Hypothalamus (tissue), 51 donors: ENCODE measurements around the gene HBB.
"Not testable (repeated sequence)": the region's sequence is repeated elsewhere in the genome, so short reads cannot be mapped to it uniquely, and the experiment has no call there.

Experiments used
- DNase-seq, 51 donors: peaks; one replicate each; lab custom pipeline; 2025; lab: John Stamatoyannopoulos, UW

HBB gene

DNA sequence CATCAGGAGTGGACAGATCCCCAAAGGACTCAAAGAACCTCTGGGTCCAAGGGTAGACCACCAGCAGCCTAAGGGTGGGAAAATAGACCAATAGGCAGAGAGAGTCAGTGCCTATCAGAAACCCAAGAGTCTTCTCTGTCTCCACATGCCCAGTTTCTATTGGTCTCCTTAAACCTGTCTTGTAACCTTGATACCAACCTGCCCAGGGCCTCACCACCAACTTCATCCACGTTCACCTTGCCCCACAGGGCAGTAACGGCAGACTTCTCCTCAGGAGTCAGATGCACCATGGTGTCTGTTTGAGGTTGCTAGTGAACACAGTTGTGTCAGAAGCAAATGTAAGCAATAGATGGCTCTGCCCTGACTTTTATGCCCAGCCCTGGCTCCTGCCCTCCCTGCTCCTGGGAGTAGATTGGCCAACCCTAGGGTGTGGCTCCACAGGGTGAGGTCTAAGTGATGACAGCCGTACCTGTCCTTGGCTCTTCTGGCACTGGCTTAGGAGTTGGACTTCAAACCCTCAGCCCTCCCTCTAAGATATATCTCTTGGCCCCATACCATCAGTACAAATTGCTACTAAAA is at the start of gene HBB:
HBB (minus strand) TSS at position 340 of the 579 bp plus-strand sequence; CDS start at position 290, 50 bp downstream.
- DNase-seq = no peak

GRCh38 chr11:5275369-5276110 is 48.7 kb upstream of the HBB start:
- DNase-seq = no peak

- DNase-seq = no peak
Observed at GRCh38 chr11:5274395-5274794, 47.5 kb upstream of the HBB start.

DNA sequence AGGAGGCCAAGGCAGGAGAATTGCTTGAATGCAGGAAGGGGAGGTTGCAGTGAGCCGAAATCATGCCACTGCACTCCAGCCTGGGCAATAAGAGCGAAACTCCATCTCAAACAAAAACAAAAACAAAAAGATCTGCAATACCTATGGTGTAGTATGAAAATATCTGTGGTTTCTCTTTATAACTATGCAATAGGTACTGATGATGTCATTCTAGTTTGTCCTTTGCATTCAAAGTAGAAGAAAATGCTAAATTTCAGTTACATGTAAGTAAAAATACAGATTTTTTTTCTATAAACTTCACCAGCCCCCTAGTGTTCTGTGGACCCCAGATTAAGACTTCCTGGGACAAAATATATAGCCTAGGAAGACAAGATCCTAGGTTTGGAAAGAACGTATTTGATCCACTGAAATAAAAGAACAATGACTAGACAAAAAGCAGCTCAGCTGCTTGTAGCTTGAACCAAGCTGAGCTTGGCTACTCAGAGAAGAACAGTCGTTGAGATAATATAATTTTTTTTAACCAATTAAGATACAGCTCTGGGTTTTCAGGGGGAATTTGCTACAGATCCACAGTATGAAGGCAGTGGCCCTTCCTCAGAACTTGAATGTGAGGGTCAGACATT is 45.6 kb upstream of the HBB start:
- DNase-seq = no peak

DNA sequence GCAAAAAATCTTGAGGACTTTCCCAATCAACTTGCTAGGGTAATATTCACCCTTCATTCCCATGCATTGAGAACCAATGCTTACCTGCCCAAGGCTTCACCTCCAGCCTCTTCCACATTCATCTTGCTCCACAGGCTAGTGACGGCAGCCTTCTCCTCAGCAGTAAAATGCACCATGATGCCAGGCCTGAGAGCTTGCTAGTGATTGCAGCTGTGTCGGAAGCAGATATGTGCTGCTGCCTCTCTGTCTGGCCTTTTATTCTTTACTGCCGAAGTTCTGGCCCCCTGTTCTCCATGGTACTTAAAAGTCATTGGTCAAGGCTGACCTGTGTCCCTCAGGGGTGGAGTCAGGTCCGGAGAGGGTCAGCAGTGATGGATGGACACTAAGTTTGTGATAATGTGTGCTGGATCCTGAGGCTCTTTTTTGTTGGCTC is 42.9 kb upstream of the HBB start, which contains the start of gene HBE1:
HBE1 (minus strand) TSS at position 231 of the 433 bp plus-strand sequence; CDS start at position 176, 55 bp downstream.
- DNase-seq = no peak

DNA sequence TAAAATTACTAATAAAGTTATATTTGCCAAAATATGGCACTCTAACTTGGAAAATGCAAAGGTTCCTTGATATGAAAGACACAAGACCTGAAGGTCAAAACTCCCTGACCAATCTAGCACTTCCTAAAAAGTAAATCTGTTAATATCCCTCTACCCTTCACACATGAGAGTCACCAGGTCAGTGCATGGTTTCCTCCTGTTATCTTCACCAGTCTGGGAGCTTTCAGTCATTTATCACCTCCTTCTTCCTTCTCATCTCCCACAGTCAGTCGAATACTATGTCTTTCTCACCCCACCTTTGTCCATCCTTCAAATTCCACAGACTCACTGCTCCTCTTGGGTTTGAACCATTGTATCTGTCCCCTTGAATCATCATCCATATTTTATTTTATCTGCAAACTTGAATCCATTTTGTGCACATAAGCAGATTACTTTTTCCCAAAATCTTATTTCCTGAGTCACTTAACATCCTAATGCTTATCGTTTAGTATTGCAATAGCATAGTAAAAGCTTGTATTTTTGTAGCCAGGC is 40.2 kb upstream of the HBB start:
- DNase-seq = no peak

DNA sequence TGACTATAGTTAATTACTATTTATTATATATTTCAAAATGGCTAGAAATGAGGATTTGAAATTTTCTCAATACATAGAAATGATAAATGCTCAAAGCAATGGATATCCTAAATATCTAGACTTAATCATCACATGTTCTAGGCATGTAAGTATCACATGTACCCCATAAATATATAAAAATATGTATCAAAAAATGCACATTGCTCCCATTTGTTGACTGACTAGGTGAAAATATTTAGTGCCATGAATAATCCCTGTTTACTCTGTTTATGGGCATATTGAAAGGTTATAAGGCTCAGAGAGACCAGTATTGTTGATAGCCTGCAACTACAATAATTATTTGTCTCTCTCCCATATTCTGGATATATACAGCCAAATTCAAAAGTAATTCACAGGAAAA is 39.7 kb upstream of the HBB start:
- DNase-seq = no peak

DNA sequence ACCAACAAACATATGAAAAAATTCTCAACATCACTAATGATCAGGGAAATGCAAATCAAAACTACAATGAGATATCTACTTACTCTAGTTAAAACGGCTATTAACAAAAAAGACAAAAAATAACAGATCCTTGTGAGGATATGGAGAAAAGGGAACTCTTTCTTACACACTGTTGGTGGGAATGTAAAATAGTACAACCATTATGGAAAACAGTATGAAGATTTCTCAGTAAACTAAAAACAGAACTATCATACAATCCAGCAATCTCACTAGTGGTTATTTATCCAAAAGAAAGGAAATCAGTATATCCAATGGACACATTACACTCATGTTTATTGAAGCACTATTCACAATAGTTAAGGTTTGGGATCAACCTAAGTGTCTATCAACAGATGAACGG is 39.0 kb upstream of the HBB start:
- DNase-seq = no peak

- no peak for DNase-seq
Observed at GRCh38 chr11:5258543-5259262, 31.8 kb upstream of the HBB start.

- DNase-seq = no peak
Observed at GRCh38 chr11:5257296-5257695, 30.4 kb upstream of the HBB start.

DNA sequence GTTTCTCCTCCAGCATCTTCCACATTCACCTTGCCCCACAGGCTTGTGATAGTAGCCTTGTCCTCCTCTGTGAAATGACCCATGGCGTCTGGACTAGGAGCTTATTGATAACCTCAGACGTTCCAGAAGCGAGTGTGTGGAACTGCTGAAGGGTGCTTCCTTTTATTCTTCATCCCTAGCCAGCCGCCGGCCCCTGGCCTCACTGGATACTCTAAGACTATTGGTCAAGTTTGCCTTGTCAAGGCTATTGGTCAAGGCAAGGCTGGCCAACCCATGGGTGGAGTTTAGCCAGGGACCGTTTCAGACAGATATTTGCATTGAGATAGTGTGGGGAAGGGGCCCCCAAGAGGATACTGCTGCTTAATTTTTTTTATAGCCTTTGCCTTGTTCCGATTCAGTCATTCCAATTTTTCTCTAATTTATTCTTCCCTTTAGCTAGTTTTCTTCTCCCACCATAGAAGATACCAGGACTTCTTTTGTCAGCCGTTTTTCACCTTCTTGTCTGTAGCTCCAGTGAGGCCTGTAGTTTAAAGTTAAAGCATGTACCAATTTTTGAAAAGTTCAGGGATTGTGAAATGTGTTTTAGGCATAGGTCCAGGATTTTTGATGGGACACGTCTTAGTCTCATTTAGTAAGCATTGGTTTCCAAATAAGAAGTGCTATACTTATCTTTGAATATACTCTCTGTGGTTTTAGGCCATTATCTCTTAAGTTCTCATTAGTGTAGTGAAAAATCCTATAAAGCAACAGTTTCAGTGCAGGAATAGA is 28.0 kb upstream of the HBB start, which contains the start of gene HBG2:
HBG2 (minus strand) TSS at position 136 of the 768 bp plus-strand sequence; CDS start at position 83, 53 bp downstream.
- DNase-seq = not testable (repeated sequence)

DNA sequence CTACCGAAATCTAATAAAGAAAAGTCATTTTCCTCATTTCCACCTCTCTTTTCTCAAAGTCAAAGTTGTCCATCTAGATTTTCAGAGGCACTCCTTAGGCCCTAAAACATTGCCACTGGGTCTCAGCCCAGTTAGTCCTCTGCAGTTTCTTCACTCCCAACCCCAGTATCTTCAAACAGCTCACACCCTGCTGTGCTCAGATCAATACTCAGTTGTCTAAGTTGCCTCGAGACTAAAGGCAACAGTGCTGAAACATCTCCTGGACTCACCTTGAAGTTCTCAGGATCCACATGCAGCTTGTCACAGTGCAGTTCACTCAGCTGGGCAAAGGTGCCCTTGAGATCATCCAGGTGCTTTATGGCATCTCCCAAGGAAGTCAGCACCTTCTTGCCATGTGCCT is 27.2 kb upstream of the HBB start:
- not testable (repeated sequence) for DNase-seq

DNA sequence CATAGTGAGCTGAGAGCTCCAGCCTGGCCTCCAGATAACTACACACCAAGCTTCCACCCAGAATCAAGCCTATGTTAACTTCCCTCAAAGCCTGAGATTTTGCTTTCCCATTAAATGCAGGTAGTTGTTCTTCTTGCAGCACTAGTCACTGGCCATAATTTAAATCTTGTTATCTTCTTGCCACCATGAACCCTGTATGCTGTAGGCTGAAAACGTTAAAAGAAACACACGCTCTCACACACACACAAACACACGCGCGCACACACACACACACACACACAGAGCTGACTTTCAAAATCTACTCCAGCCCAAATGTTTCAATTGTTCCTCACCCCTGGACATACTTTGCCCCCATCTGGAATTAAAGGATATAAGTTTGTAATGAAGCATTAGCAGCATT is 26.6 kb upstream of the HBB start:
- not testable (repeated sequence) for DNase-seq

GRCh38 chr11:5252919-5253265 is 26.0 kb upstream of the HBB start:
- no peak for DNase-seq

DNA sequence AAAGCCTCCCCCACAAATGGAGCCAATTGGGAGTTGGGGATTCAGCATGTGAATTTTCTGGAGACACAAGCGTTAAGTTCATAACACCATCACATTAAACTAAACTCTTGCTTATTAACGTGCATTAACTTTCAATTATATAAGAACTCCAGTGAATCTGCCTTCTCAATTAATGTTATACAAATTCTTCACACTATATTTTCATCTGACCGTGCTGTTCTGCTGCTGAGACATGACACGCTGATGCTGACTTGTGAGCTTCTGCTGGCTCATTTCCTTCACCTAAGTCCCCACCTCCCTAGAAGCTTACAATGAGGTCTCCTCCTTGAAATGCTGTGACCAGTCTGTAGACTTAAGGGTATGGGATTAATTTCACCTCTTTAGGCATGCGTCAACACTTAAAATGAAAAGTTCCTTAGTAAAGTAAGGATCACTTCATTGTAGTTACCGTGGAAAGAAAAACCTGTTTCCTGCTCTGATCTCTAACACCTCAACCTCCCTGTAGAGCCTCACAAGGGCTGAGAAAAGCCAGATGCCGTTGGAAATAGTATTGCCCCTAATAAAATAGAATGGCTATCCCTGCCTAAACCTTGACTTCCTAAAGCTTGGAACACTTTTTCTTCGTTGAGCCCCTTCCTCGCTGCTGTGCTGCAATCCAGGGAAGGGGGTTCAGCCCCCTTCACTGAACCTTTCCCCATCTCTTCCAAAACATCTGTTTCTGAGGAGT is 25.5 kb upstream of the HBB start:
- DNase-seq = no peak

DNA sequence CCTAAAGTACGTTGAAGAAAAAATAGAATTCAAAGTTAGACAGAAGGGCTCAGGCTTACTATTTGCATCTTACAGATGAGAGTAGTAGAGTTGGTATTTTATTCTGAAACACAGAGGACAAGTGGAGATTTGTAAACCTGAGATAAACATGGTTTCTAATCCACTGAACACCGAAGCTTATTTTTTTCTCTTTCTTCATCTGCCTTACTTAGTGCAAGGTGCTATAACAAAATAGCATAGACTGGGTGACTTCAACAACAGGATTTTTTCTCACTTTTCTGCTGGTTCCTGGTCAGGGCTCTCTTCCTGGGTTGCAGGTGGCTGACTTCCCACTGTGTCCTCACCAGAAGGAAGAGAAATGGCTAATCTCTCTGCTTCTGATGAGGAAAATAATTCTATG is 24.9 kb upstream of the HBB start:
- no peak for DNase-seq

DNA sequence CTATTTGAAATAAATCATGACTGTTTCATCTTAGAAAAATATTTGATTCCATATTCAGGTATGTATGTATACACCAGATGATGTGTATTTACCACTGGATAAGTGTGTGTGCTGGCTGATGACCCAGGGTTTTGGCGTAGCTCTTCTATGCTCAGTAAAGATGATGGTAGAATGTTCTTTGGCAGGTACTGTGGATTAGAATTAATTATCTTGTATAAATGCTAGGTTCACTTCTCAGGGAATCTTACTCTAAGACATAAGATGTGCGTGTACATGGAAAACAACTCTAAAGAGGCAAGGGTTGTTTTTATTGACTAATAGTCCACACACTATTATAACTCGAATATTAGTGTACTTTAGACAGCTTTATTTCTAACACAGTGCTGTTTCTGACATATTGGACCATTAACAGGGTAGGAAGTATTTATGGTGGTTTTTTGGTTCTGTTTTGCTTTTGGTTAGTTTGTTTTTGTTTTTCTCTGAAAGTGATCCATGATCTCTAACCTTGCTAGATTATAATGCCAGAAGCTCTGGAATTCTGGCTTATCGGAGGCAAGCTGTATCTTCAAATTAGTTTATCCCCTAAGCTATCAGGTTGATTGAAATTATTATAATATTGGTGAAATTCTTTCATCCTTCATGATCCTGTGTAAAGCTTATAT is 23.8 kb upstream of the HBB start:
- DNase-seq = no peak

DNA sequence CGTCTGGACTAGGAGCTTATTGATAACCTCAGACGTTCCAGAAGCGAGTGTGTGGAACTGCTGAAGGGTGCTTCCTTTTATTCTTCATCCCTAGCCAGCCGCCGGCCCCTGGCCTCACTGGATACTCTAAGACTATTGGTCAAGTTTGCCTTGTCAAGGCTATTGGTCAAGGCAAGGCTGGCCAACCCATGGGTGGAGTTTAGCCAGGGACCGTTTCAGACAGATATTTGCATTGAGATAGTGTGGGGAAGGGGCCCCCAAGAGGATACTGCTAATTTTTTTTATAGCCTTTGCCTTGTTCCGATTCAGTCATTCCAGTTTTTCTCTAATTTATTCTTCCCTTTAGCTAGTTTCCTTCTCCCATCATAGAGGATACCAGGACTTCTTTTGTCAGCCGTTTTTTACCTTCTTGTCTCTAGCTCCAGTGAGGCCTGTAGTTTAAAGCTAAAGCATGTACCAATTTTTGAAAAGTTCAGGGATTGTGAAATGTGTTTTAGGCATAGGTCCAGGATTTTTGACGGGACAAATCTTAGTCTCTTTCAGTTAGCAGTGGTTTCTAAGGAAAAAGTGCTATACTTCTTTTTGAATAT is 23.0 kb upstream of the HBB start, which contains the start of gene HBG1:
HBG1 (minus strand) TSS at position 51 of the 590 bp plus-strand sequence. CDS start 53 bp downstream, outside the sequence.
- not testable (repeated sequence) for DNase-seq
